ENCODE results near the gene ARSI.

ARSI gene

GRCh38 chr5:150291388-150292385 is 11.0 kb downstream of the ARSI start:
- DNase-seq = no peak

GRCh38 chr5:150289551-150290390 is 12.9 kb downstream of the ARSI start, which contains the start of gene CAMK2A:
Gene CAMK2A, minus strand, starts transcription at chr5:150289773. Its CDS starts 148 bp downstream, at chr5:150289625.
- no peak for DNase-seq

GRCh38 chr5:150288791-150289190 is 13.9 kb downstream of the ARSI start:
- DNase-seq = no peak

GRCh38 chr5:150288361-150288760 is 14.3 kb downstream of the ARSI start:
- no peak for DNase-seq

GRCh38 chr5:150286820-150287219 is 15.9 kb downstream of the ARSI start:
- DNase-seq = no peak

- no peak for DNase-seq
Measured at GRCh38 chr5:150285114-150285513, 17.6 kb downstream of the ARSI start.

- DNase-seq = no peak
Measured at GRCh38 chr5:150284311-150284710, 18.4 kb downstream of the ARSI start.

- no peak for DNase-seq
Measured at GRCh38 chr5:150283904-150284303, 18.8 kb downstream of the ARSI start.

GRCh38 chr5:150281987-150282386 is 20.7 kb downstream of the ARSI start:
- no peak for DNase-seq

- no peak for DNase-seq
Measured at GRCh38 chr5:150279330-150280020, 23.2 kb downstream of the ARSI start.

GRCh38 chr5:150278916-150279315 is 23.8 kb downstream of the ARSI start:
- DNase-seq = no peak

- no peak for DNase-seq
Measured at GRCh38 chr5:150278046-150278730, 24.5 kb downstream of the ARSI start.

GRCh38 chr5:150277043-150277442 is 25.7 kb downstream of the ARSI start:
- DNase-seq = no peak

- DNase-seq = no peak
Measured at GRCh38 chr5:150274811-150275210, 27.9 kb downstream of the ARSI start.

- DNase-seq = peak; percentile 67
Measured at GRCh38 chr5:150272531-150272930, 30.2 kb downstream of the ARSI start.

GRCh38 chr5:150271923-150272322 is 30.8 kb downstream of the ARSI start:
- DNase-seq = no peak

- no peak for DNase-seq
Measured at GRCh38 chr5:150271296-150271692, 31.4 kb downstream of the ARSI start.

- DNase-seq = no peak
Measured at GRCh38 chr5:150270541-150271295, 32.0 kb downstream of the ARSI start.

GRCh38 chr5:150266871-150267291 is 35.8 kb downstream of the ARSI start:
- DNase-seq = no peak

- no peak for DNase-seq
Measured at GRCh38 chr5:150265870-150266383, 36.8 kb downstream of the ARSI start.
